Transverse colon (tissue), 4 donors: ENCODE measurements around the gene ELMO3. TPM values are rescaled to one million over a fixed set of nuclear protein-coding genes. Genes with fewer than 3 reads are reported as not detected.

Experiments used
- DNase-seq: peaks from one replicate; pipeline ENCODE4 v3.0.0-alpha.2; 2019
- H3K27ac ChIP-seq, 4 donors: fragments of 200-600 bp; sonication (generic); 2 replicates each; pipeline ENCODE4 v1.5.1; 2016 to 2018; ENCODE audit warnings: inconsistent platforms in 4 of 4
- H3K27me3 ChIP-seq: fragments of 200-600 bp; sonication (generic); 2 replicates; pipeline ENCODE4 v1.5.1; 2017; ENCODE audit warnings: inconsistent platforms
- H3K36me3 ChIP-seq, 4 donors: fragments of 200-600 bp; sonication (generic); 2 replicates each; pipeline ENCODE4 v1.5.1; 2017 to 2019; ENCODE audit warnings: inconsistent platforms in 4 of 4
- H3K4me1 ChIP-seq, 4 donors: fragments of 200-600 bp; sonication (generic); 2 replicates each; pipeline ENCODE4 v1.5.1; 2017 to 2020; ENCODE audit warnings: inconsistent platforms in 4 of 4
- H3K4me3 ChIP-seq, 4 donors: fragments of 200-600 bp; sonication (generic); 1 replicate in 1 of 4; 2 replicates in 3 of 4; pipeline versions ENCODE4 v1.5.1 to v1.6.1; 2017 to 2019; ENCODE audit warnings: inconsistent platforms in 4 of 4
- H3K9me3 ChIP-seq, 2 donors: fragments of 200-600 bp; sonication (generic); 2 replicates each; pipeline ENCODE4 v1.5.1; 2017 to 2019; ENCODE audit warnings: inconsistent platforms in 2 of 2
- CTCF ChIP-seq, 5 experiments: fragments of 200-600 bp in 3 of 5; fragments of 450-650 bp in 2 of 5; sonication (generic) in 3 of 5; IDR thresholded peaks; 1 replicate in 2 of 5; 2 replicates in 3 of 5; pipeline ENCODE4 v1.5.1; 2016 to 2017; ENCODE audit warnings: antibody characterized with exemption in 5 of 5, inconsistent platforms in 3 of 5, mild to moderate bottlenecking in 2 of 5, moderate library complexity in 1 of 5
- EP300 ChIP-seq: sonication (generic); formaldehyde crosslinking; IDR thresholded peaks from one replicate; pipeline ENCODE4 v1.6.1; 2017; ENCODE audit warnings: antibody characterized with exemption, low read depth
- POLR2A ChIP-seq: fragments of 450-650 bp; IDR thresholded peaks from one replicate; pipeline ENCODE4 v1.6.1; 2016; ENCODE audit warnings: antibody characterized with exemption, mild to moderate bottlenecking, moderate library complexity
- POLR2AphosphoS5 ChIP-seq, 3 donors: sonication (generic); formaldehyde crosslinking; IDR thresholded peaks; one replicate each; pipeline ENCODE4 v1.6.1; 2016; ENCODE audit warnings: antibody characterized with exemption in 3 of 3
- WGBS, 2 donors: methylation state at CpG; one replicate each; pipeline ENCODE4 v1.1.5; 2018; ENCODE audit warnings: low coverage in 1 of 2; 5-methylcytosine and 5-hydroxymethylcytosine counted together
- in situ Hi-C, 4 donors: fragments of 200-750 bp; cut with MboI; loops; one replicate each; pipeline versions ENCODE4 v1.15.0 to v1.15.1; 2017; ENCODE audit warnings: low sequenced_read_pairs in 3 of 4, low pct_ligation_motif_present in 1 of 4, low pct_unique_long_range_greater_than_20kb in 1 of 4
- intact Hi-C: fragments of 100-400 bp; cut with DNase I; formaldehyde crosslinking; loops from one replicate; pipeline ENCODE4 v1.15.1; 2023; ENCODE audit warnings: low total_unique reads
- total RNA-seq, 4 donors: library from RNA; depleted of rRNA; stranded (reverse); fragments of >200 nt; gene quantifications; one replicate each; pipeline ENCODE4 v1.1.0, GENCODE V29; 2016

The ELMO3 gene
- total RNA-seq, result 10 to 100 TPM; 61.0 to 91.5 (median 77.7) TPM

- H3K36me3 ChIP-seq, result peaks cover 0 to 50% (median 11%) of the 10 kb centered on the region in 4 donors
- peak within 1 kb of the TSS; percentile 8 to 54 (median 39) for H3K4me3 ChIP-seq
- intact Hi-C loops (no loop called here), in situ Hi-C loops (no loop called here)
- H3K27ac ChIP-seq, result peak within 1 kb of the TSS; percentile 86 to 93 (median 88)
- WGBS, 2 donors, result 2 to 44% methylated on average over 7 to 55 of the region's 61 CpGs
- H3K27me3 ChIP-seq, result no peaks in the 10 kb centered on the region
- TF ChIP-seq POLR2A, result peak; percentile 94
- TF ChIP-seq POLR2AphosphoS5 (IDR thresholded peaks at IDR 0.05), result peak; percentile 81 to 96 (median 94)
- peak; percentile 39 to 69 (median 52) for TF ChIP-seq CTCF (IDR thresholded peaks at IDR 0.05)
- TF ChIP-seq EP300, result no peak
- no peaks in the 10 kb centered on the region for H3K9me3 ChIP-seq
- peaks cover 0 to 19% (median 18%) of the 10 kb centered on the region in 4 donors for H3K4me1 ChIP-seq
- DNase-seq, result peak; percentile 88
Observed at GRCh38 chr16:67199011-67199807, at the start of gene ELMO3. Gene ELMO3, plus strand, starts transcription at chr16:67199131. Its CDS starts 196 bp downstream, at chr16:67199327.

GRCh38 chr16:67149276-67150046 lies 49.5 kb upstream of the ELMO3 start:
- Histone ChIP-seq H3K27ac (peak overlapping the region in 2 of 4 donors; percentile 86 to 88), H3K4me1 (peaks cover 7 to 15% (median 12%) of the 10 kb centered on the region in 4 donors), H3K27me3 (peaks cover 16% of the 10 kb centered on the region), H3K36me3 (peaks cover 0 to 20% (median 0%) of the 10 kb centered on the region in 4 donors), H3K9me3 (no peaks in the 10 kb centered on the region), H3K4me3 (peak overlapping the region in 1 of 4 donors; percentile 55)
- 84% methylated on average over 70 of the region's 77 CpGs; no CpG with 5 or more reads in 1 of the 2 donors for WGBS, 2 donors
- intact Hi-C loops, result no loop called here
- DNase-seq, result no peak
- TF ChIP-seq CTCF (IDR thresholded peaks at IDR 0.05) (no peak), POLR2A (no peak), POLR2AphosphoS5 (IDR thresholded peaks at IDR 0.05) (no peak), EP300 (no peak)
- in situ Hi-C loops, result loop anchor here in 3 of 4 donors (10.0 to 25.0 kb wide), 3 partner anchors 135 to 187 kb away; partner anchors contain the start of genes CES3 (in 1 of the 3) and CES4A (in 1 of the 3)

GRCh38 chr16:67150047-67150832 lies 48.7 kb upstream of the ELMO3 start:
- TF ChIP-seq POLR2A (no peak), POLR2AphosphoS5 (IDR thresholded peaks at IDR 0.05) (no peak), EP300 (no peak), CTCF (IDR thresholded peaks at IDR 0.05) (no peak)
- H3K27me3 ChIP-seq, result peaks cover 16% of the 10 kb centered on the region
- no peak for DNase-seq
- in situ Hi-C loops, result loop anchor here in 3 of 4 donors (10.0 to 25.0 kb wide), 3 partner anchors 135 to 188 kb away; partner anchors contain the start of genes CES3 (in 1 of the 3) and CES4A (in 1 of the 3)
- H3K36me3 ChIP-seq, result peaks cover 0 to 14% (median 0%) of the 10 kb centered on the region in 4 donors
- 14% methylated on average over 36 of the region's 94 CpGs; no CpG with 5 or more reads in 1 of the 2 donors for WGBS, 2 donors
- H3K27ac ChIP-seq, result peak overlapping the region; percentile 80 to 92 (median 87)
- peaks cover 11 to 22% (median 18%) of the 10 kb centered on the region in 4 donors for H3K4me1 ChIP-seq
- H3K9me3 ChIP-seq, result no peaks in the 10 kb centered on the region
- peak overlapping the region; percentile 30 to 66 (median 52) for H3K4me3 ChIP-seq
- intact Hi-C loops, result no loop called here
